Germinal center (tissue), 1 donor: Measurements from ENCODE around the gene DCDC2B.
A peak's percentile ranks its signal among the peaks of the same experiment; 100 is the strongest.

Source experiments
- DNase-seq: peaks from one replicate; pipeline ENCODE4 v3.0.0; 2012; ENCODE audit warnings: mixed read lengths, low spot score

Gene DCDC2B

GRCh38 chr1:32195972-32196823 is 12.7 kb upstream of the DCDC2B start:
- no peak for DNase-seq

GRCh38 chr1:32197074-32197473 is 11.8 kb upstream of the DCDC2B start:
- DNase-seq = no peak

GRCh38 chr1:32197837-32198236 is 11.1 kb upstream of the DCDC2B start:
- no peak for DNase-seq

GRCh38 chr1:32198237-32199042 is 10.4 kb upstream of the DCDC2B start:
- no peak for DNase-seq

GRCh38 chr1:32199043-32199716 is 9.7 kb upstream of the DCDC2B start:
- no peak for DNase-seq

- DNase-seq = no peak
These were observed 9.2 kb upstream of the DCDC2B start for GRCh38 chr1:32199717-32200072.

GRCh38 chr1:32200226-32201010 is 8.5 kb upstream of the DCDC2B start, which contains the start of gene CCDC28B:
Gene CCDC28B (plus strand): TSS chr1:32200595. CDS start chr1:32201936, 1,341 bp downstream.
- DNase-seq = peak; percentile 82

GRCh38 chr1:32201011-32201855 is 7.7 kb upstream of the DCDC2B start:
- DNase-seq = peak; percentile 62

GRCh38 chr1:32204943-32205361 is 3.9 kb upstream of the DCDC2B start:
- no peak for DNase-seq

GRCh38 chr1:32205401-32206370 is 3.2 kb upstream of the DCDC2B start, which contains the start of gene IQCC:
Gene IQCC (plus strand): TSS chr1:32205671. CDS start chr1:32205682, 11 bp downstream.
- peak; percentile 91 for DNase-seq

- peak; percentile 45 for DNase-seq
These were observed 420 bp upstream of the DCDC2B start for GRCh38 chr1:32208469-32208868.

- DNase-seq = peak; percentile 69
These were observed 7.0 kb downstream of the DCDC2B start for GRCh38 chr1:32215629-32216480.

GRCh38 chr1:32216566-32216965 is 7.7 kb downstream of the DCDC2B start:
- no peak for DNase-seq

- DNase-seq = no peak
These were observed 10.1 kb downstream of the DCDC2B start for GRCh38 chr1:32219022-32219421.

- no peak for DNase-seq
These were observed 12.1 kb downstream of the DCDC2B start for GRCh38 chr1:32220746-32221580.

- DNase-seq = no peak
These were observed 12.7 kb downstream of the DCDC2B start for GRCh38 chr1:32221581-32221979.

- DNase-seq = peak; percentile 92
These were observed 13.3 kb downstream of the DCDC2B start, which contains the start of the genes EIF3I and TMEM234 for GRCh38 chr1:32221980-32222755. Gene EIF3I (plus strand): TSS chr1:32222407. CDS start chr1:32222442, 35 bp downstream. Gene TMEM234 (minus strand): TSS chr1:32222353. CDS start chr1:32222322, 31 bp downstream.
